ACC112 (cell line): ENCODE data around the gene MEF2A.
"Not testable (repeated sequence)": the region's sequence is repeated elsewhere in the genome, so short reads cannot be mapped to it uniquely, and the experiment has no call there.

Source experiments
- H2AFZ ChIP-seq: fragments of 200-600 bp; sonication (generic); one replicate; pipeline ENCODE4 v1.6.0; 2017; ENCODE audit warnings: antibody characterized with exemption, low read length; ENCODE audit not compliant: unreplicated experiment
- H3K27ac ChIP-seq: fragments of 200-600 bp; sonication (generic); 2 replicates; pipeline ENCODE4 v1.5.1; 2014; ENCODE audit warnings: low read depth, mild to moderate bottlenecking, antibody characterized with exemption, low read length, moderate library complexity
- H3K27me3 ChIP-seq: fragments of 200-600 bp; sonication (generic); 2 replicates; pipeline ENCODE4 v1.6.1; 2014; ENCODE audit warnings: mild to moderate bottlenecking, antibody characterized with exemption, low read length, moderate library complexity, mixed read lengths; ENCODE audit not compliant: insufficient read depth
- H3K36me3 ChIP-seq: fragments of 200-600 bp; sonication (generic); 2 replicates; pipeline ENCODE4 v1.6.1; 2016; ENCODE audit warnings: mild to moderate bottlenecking, antibody characterized with exemption, low read length, moderate library complexity, mixed read lengths; ENCODE audit not compliant: insufficient read depth
- H3K4me1 ChIP-seq: fragments of 200-600 bp; sonication (generic); one replicate; pipeline ENCODE4 v1.6.1; 2016; ENCODE audit warnings: low read length, mixed read lengths; ENCODE audit not compliant: insufficient read depth, unreplicated experiment, control insufficient read depth
- H3K4me3 ChIP-seq: fragments of 200-600 bp; sonication (generic); 2 replicates; pipeline ENCODE4 v1.5.1; 2014; ENCODE audit warnings: mild to moderate bottlenecking, low read depth, low read length
- H3K79me2 ChIP-seq: fragments of 200-600 bp; sonication (generic); one replicate; pipeline ENCODE4 v1.6.0; 2016; ENCODE audit warnings: low read length; ENCODE audit not compliant: control insufficient read depth, unreplicated experiment, insufficient read depth

MEF2A gene

GRCh38 chr15:99565299-99566156 is at the start of gene MEF2A:
Gene MEF2A, plus strand, starts transcription at chr15:99565984. Its CDS starts 67,136 bp downstream, at chr15:99633120.
- H3K27ac ChIP-seq: peak within 1 kb of the TSS; percentile 94

GRCh38 chr15:99518191-99518590 is 47.6 kb upstream of the MEF2A start:
- Histone ChIP-seq H3K27me3 (no peaks in the 10 kb centered on the region), H2AFZ (no peak overlapping the region), H3K36me3 (no peaks in the 10 kb centered on the region), H3K79me2 (no peaks in the 10 kb centered on the region), H3K27ac (no peak overlapping the region), H3K4me3 (no peak overlapping the region), H3K4me1 (no peaks in the 10 kb centered on the region)

More at GRCh38 chr15:99565299-99566156, at the start of gene MEF2A:
- no peaks in the 10 kb centered on the region for H3K36me3 ChIP-seq
- H2AFZ ChIP-seq: peak within 1 kb of the TSS; percentile 99
- peaks cover 42% of the 10 kb centered on the region for H3K79me2 ChIP-seq
- H3K4me3 ChIP-seq: peak within 1 kb of the TSS; percentile 92
- peaks cover 26% of the 10 kb centered on the region for H3K4me1 ChIP-seq
- H3K27me3 ChIP-seq: no peaks in the 10 kb centered on the region

- not testable (repeated sequence) for H3K36me3 ChIP-seq, H3K27me3 ChIP-seq, H3K4me1 ChIP-seq, H3K4me3 ChIP-seq, H2AFZ ChIP-seq, H3K79me2 ChIP-seq, H3K27ac ChIP-seq
These were observed 46.4 kb upstream of the MEF2A start for GRCh38 chr15:99519366-99519765.

GRCh38 chr15:99522288-99522687 is 43.5 kb upstream of the MEF2A start:
- Histone ChIP-seq H3K36me3 (no peaks in the 10 kb centered on the region), H3K4me1 (no peaks in the 10 kb centered on the region), H3K79me2 (no peaks in the 10 kb centered on the region), H3K27ac (no peak overlapping the region), H2AFZ (no peak overlapping the region), H3K27me3 (no peaks in the 10 kb centered on the region), H3K4me3 (no peak overlapping the region)

- Histone ChIP-seq H2AFZ (no peak overlapping the region), H3K4me1 (no peaks in the 10 kb centered on the region), H3K27me3 (no peaks in the 10 kb centered on the region), H3K4me3 (no peak overlapping the region), H3K79me2 (no peaks in the 10 kb centered on the region), H3K36me3 (no peaks in the 10 kb centered on the region), H3K27ac (no peak overlapping the region)
These were observed 39.6 kb upstream of the MEF2A start for GRCh38 chr15:99526176-99526575.

- Histone ChIP-seq H3K36me3 (no peaks in the 10 kb centered on the region), H3K27me3 (no peaks in the 10 kb centered on the region), H3K4me1 (no peaks in the 10 kb centered on the region), H3K4me3 (no peak overlapping the region), H3K79me2 (no peaks in the 10 kb centered on the region), H2AFZ (no peak overlapping the region), H3K27ac (no peak overlapping the region)
These were observed 39.1 kb upstream of the MEF2A start for GRCh38 chr15:99526671-99527070.

- peaks cover 17% of the 10 kb centered on the region for H3K4me1 ChIP-seq
- H3K27me3 ChIP-seq: no peaks in the 10 kb centered on the region
- H2AFZ ChIP-seq: no peak overlapping the region
- no peaks in the 10 kb centered on the region for H3K36me3 ChIP-seq
- H3K79me2 ChIP-seq: no peaks in the 10 kb centered on the region
- peak overlapping the region; percentile 58 for H3K27ac ChIP-seq
- no peak overlapping the region for H3K4me3 ChIP-seq
These were observed 29.3 kb upstream of the MEF2A start for GRCh38 chr15:99536422-99537040.

GRCh38 chr15:99537344-99537743 is 28.4 kb upstream of the MEF2A start:
- Histone ChIP-seq H3K27me3 (no peaks in the 10 kb centered on the region), H3K27ac (peak overlapping the region; percentile 58), H2AFZ (no peak overlapping the region), H3K4me1 (peaks cover 18% of the 10 kb centered on the region), H3K4me3 (no peak overlapping the region), H3K36me3 (no peaks in the 10 kb centered on the region), H3K79me2 (no peaks in the 10 kb centered on the region)

- H3K36me3 ChIP-seq: no peaks in the 10 kb centered on the region
- no peaks in the 10 kb centered on the region for H3K79me2 ChIP-seq
- no peak overlapping the region for H3K27ac ChIP-seq
- H3K4me1 ChIP-seq: peaks cover 25% of the 10 kb centered on the region
- H3K4me3 ChIP-seq: no peak overlapping the region
- H2AFZ ChIP-seq: no peak overlapping the region
- H3K27me3 ChIP-seq: no peaks in the 10 kb centered on the region
These were observed 27.5 kb upstream of the MEF2A start for GRCh38 chr15:99538261-99538660.

GRCh38 chr15:99542828-99543227 is 23.0 kb upstream of the MEF2A start:
- Histone ChIP-seq H3K27ac (no peak overlapping the region), H3K4me1 (peaks cover 12% of the 10 kb centered on the region), H3K27me3 (no peaks in the 10 kb centered on the region), H3K4me3 (no peak overlapping the region), H3K36me3 (no peaks in the 10 kb centered on the region), H2AFZ (no peak overlapping the region), H3K79me2 (no peaks in the 10 kb centered on the region)

- no peak overlapping the region for H2AFZ ChIP-seq
- H3K79me2 ChIP-seq: no peaks in the 10 kb centered on the region
- peaks cover 12% of the 10 kb centered on the region for H3K4me1 ChIP-seq
- H3K36me3 ChIP-seq: no peaks in the 10 kb centered on the region
- H3K27me3 ChIP-seq: no peaks in the 10 kb centered on the region
- no peak overlapping the region for H3K4me3 ChIP-seq
- no peak overlapping the region for H3K27ac ChIP-seq
These were observed 20.2 kb upstream of the MEF2A start for GRCh38 chr15:99545605-99546004.
